OCI-LY1 (cell line): ENCODE results near the gene GLTPD2.
A peak's percentile ranks its signal among the peaks of the same experiment; 100 is the strongest.

ENCODE experiments used
- H2AFZ ChIP-seq: fragments of 200-600 bp; sonication (generic), shearing (Covaris generic); 2 replicates; pipeline ENCODE4 v1.6.0; 2014; ENCODE audit warnings: antibody characterized with exemption, mild to moderate bottlenecking, low read length
- H3F3A ChIP-seq: fragments of 200-600 bp; sonication (generic), shearing (Covaris generic); 2 replicates; pipeline ENCODE4 v1.6.0; 2014; ENCODE audit warnings: mild to moderate bottlenecking, antibody characterized with exemption, low read length, moderate library complexity; ENCODE audit not compliant: insufficient read depth
- H3K27ac ChIP-seq: fragments of 200-600 bp; sonication (generic); 2 replicates; pipeline ENCODE4 v1.5.1; 2014; ENCODE audit warnings: low read length, mixed run types, mild to moderate bottlenecking, low read depth; ENCODE audit not compliant: poor library complexity, severe bottlenecking
- H3K27me3 ChIP-seq: fragments of 200-600 bp; sonication (generic); 2 replicates; pipeline ENCODE4 v1.6.0; 2014; ENCODE audit warnings: antibody characterized with exemption, mild to moderate bottlenecking, low read length, moderate library complexity; ENCODE audit not compliant: insufficient read depth
- H3K36me3 ChIP-seq: fragments of 200-600 bp; sonication (generic); 2 replicates; pipeline ENCODE4 v1.6.1; 2014; ENCODE audit warnings: mild to moderate bottlenecking, antibody characterized with exemption, low read length, moderate library complexity, mixed read lengths; ENCODE audit not compliant: insufficient read depth
- H3K4me1 ChIP-seq: fragments of 200-600 bp; sonication (generic); 2 replicates; pipeline ENCODE4 v1.5.1; 2014; ENCODE audit warnings: mild to moderate bottlenecking, low read length, moderate library complexity; ENCODE audit not compliant: insufficient read depth, severe bottlenecking
- H3K4me2 ChIP-seq: fragments of 200-600 bp; sonication (generic), shearing (Covaris generic); 2 replicates; pipeline ENCODE4 v1.6.1; 2014; ENCODE audit warnings: low read length
- H3K4me3 ChIP-seq: fragments of 200-600 bp; sonication (generic); 2 replicates; pipeline ENCODE4 v1.5.1; 2014; ENCODE audit warnings: low read length, low read depth, mild to moderate bottlenecking, mixed read lengths; ENCODE audit not compliant: poor library complexity, severe bottlenecking
- H3K79me2 ChIP-seq: fragments of 200-600 bp; shearing (Covaris generic); 2 replicates; pipeline ENCODE4 v1.6.1; 2016; ENCODE audit warnings: mixed run types, low read length, mixed read lengths; ENCODE audit not compliant: insufficient read depth
- H3K9ac ChIP-seq: fragments of 200-600 bp; sonication (generic), shearing (Covaris generic); 2 replicates; pipeline ENCODE4 v1.6.1; 2014; ENCODE audit warnings: mild to moderate bottlenecking, low read length, mixed read lengths
- H3K9me2 ChIP-seq: fragments of 200-600 bp; sonication (generic), shearing (Covaris generic); 2 replicates; pipeline ENCODE4 v1.6.1; 2014; ENCODE audit warnings: low read depth, mild to moderate bottlenecking, low read length, mixed read lengths
- H3K9me3 ChIP-seq: fragments of 200-600 bp; shearing (Covaris generic); 2 replicates; pipeline ENCODE4 v1.6.1; 2014; ENCODE audit warnings: low read length, mixed read lengths
- H4K20me1 ChIP-seq: fragments of 200-600 bp; sonication (generic), shearing (Covaris generic); 2 replicates; pipeline ENCODE4 v1.6.0; 2016; ENCODE audit warnings: mild to moderate bottlenecking, low read length; ENCODE audit not compliant: insufficient read depth
- EZH2 ChIP-seq: fragments of 200-600 bp; sonication (generic), shearing (Covaris generic); IDR thresholded peaks from 2 replicates; pipeline ENCODE4 v1.8.0; 2017; ENCODE audit warnings: borderline replicate concordance, mixed run types, mild to moderate bottlenecking, antibody characterized with exemption, low read length, moderate library complexity, mixed read lengths
- TF ChIP-seq, protein P1 (sequence below): fragments of 200-600 bp; sonication (generic), shearing (Covaris generic); IDR thresholded peaks from 2 replicates; pipeline ENCODE4 v1.5.1; 2017; ENCODE audit warnings: mild to moderate bottlenecking, antibody characterized with exemption, low read length, moderate library complexity, mixed read lengths

Gene GLTPD2

DNA sequence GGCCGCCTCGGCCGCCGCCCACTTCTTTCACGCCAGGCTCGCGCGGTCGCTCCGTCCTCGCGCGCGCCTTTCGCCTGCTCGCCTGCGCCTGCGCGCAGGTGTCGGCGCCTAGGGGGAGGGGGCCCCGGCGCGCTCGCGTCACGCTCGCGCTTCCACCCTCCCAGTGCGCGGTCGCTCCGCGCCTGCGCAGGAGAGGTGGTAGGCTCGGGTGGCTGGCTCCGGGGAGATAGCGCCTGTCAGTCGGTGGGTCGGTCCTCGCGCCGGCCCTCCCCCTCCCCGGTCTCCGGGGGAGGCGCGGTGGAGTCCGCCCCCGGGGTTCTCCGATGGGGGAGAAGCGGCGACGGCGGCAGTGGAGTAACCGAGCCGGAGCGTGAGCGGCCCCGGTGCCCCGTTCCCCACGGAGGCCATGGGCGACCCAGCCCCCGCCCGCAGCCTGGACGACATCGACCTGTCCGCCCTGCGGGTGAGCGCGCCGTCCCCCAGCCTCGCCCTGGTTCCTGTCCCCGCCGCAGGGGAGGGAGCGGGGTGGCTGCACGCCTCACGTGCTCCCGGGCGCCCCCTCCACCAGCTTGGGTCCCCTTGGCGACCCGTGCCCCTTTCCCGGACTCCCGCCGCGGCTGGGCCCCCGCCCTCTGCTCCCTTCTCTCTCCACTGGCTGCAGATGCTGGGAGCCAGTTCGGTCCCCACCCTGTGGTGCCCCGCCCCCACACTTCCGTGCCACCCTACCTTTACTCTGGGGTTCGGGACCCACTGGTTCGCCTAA lies 44.6 kb downstream of the GLTPD2 start, which contains the start of gene MINK1:
MINK1 (plus strand) TSS at position 163 of the 763 bp plus-strand sequence; CDS start at position 407, 244 bp downstream.
- no peak within 1 kb of the TSS for H3K27ac ChIP-seq
- H2AFZ ChIP-seq = no peak within 1 kb of the TSS
- H3K4me3 ChIP-seq = peak within 1 kb of the TSS; percentile 96
- H3K9ac ChIP-seq = peak within 1 kb of the TSS; percentile 94
- no peaks in the 10 kb centered on the region for H4K20me1 ChIP-seq
- no peaks in the 10 kb centered on the region for H3K27me3 ChIP-seq
- no peaks in the 10 kb centered on the region for H3K9me2 ChIP-seq
- H3K4me2 ChIP-seq = peak within 1 kb of the TSS; percentile 100
- H3K9me3 ChIP-seq = no peaks in the 10 kb centered on the region
- peaks cover 9% of the 10 kb centered on the region; the same call in 1 of the 2 replicates for H3K36me3 ChIP-seq
- H3K79me2 ChIP-seq = no peaks in the 10 kb centered on the region; the same call in 1 of the 2 replicates
- H3F3A ChIP-seq = no peaks in the 10 kb centered on the region
- peaks cover 24% of the 10 kb centered on the region for H3K4me1 ChIP-seq
- no peak for TF ChIP-seq EZH2
- TF ChIP-seq, protein P1, sequence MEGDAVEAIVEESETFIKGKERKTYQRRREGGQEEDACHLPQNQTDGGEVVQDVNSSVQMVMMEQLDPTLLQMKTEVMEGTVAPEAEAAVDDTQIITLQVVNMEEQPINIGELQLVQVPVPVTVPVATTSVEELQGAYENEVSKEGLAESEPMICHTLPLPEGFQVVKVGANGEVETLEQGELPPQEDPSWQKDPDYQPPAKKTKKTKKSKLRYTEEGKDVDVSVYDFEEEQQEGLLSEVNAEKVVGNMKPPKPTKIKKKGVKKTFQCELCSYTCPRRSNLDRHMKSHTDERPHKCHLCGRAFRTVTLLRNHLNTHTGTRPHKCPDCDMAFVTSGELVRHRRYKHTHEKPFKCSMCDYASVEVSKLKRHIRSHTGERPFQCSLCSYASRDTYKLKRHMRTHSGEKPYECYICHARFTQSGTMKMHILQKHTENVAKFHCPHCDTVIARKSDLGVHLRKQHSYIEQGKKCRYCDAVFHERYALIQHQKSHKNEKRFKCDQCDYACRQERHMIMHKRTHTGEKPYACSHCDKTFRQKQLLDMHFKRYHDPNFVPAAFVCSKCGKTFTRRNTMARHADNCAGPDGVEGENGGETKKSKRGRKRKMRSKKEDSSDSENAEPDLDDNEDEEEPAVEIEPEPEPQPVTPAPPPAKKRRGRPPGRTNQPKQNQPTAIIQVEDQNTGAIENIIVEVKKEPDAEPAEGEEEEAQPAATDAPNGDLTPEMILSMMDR = no peak

GRCh38 chr17:4833941-4834680 lies 45.3 kb downstream of the GLTPD2 start:
- H3K4me2 ChIP-seq = peak overlapping the region; percentile 100
- H4K20me1 ChIP-seq = no peaks in the 10 kb centered on the region
- no peak overlapping the region for H3K27ac ChIP-seq
- H3K4me3 ChIP-seq = peak overlapping the region; percentile 96
- H3K79me2 ChIP-seq = no peaks in the 10 kb centered on the region; the same call in 1 of the 2 replicates
- peaks cover 9% of the 10 kb centered on the region; the same call in 1 of the 2 replicates for H3K36me3 ChIP-seq
- H2AFZ ChIP-seq = no peak overlapping the region
- H3K9me3 ChIP-seq = no peaks in the 10 kb centered on the region
- H3K9ac ChIP-seq = peak overlapping the region; percentile 94
- H3K4me1 ChIP-seq = peaks cover 24% of the 10 kb centered on the region
- H3F3A ChIP-seq = no peaks in the 10 kb centered on the region
- H3K27me3 ChIP-seq = no peaks in the 10 kb centered on the region
- TF ChIP-seq, protein P1 = no peak
- no peak for TF ChIP-seq EZH2
- no peaks in the 10 kb centered on the region for H3K9me2 ChIP-seq

GRCh38 chr17:4834681-4835020 lies 45.9 kb downstream of the GLTPD2 start:
- Histone ChIP-seq H3K27me3 (no peaks in the 10 kb centered on the region), H3K9me2 (no peaks in the 10 kb centered on the region), H4K20me1 (no peaks in the 10 kb centered on the region), H3K4me1 (peaks cover 24% of the 10 kb centered on the region), H3F3A (no peaks in the 10 kb centered on the region), H3K36me3 (peaks cover 9% of the 10 kb centered on the region; the same call in 1 of the 2 replicates), H3K27ac (no peak overlapping the region), H3K4me3 (peak overlapping the region; percentile 96), H3K9ac (peak overlapping the region; percentile 94; the same call in 1 of the 2 replicates), H2AFZ (no peak overlapping the region), H3K4me2 (peak overlapping the region; percentile 100), H3K79me2 (no peaks in the 10 kb centered on the region; the same call in 1 of the 2 replicates), H3K9me3 (no peaks in the 10 kb centered on the region)
- TF ChIP-seq EZH2 = no peak
- TF ChIP-seq, protein P1 = no peak
